GM23248 (cell line): ENCODE data around the gene MSH5. TPM values are rescaled to one million over a fixed set of nuclear protein-coding genes. Genes with fewer than 3 reads are reported as not detected.
A peak's percentile ranks its signal among the peaks of the same experiment; 100 is the strongest.

Source experiments
- DNase-seq: peaks from one replicate; pipeline ENCODE4 v3.0.0-alpha.2; 2015
- H2AFZ ChIP-seq: fragments of 200-600 bp; sonication (generic); 2 replicates; pipeline ENCODE4 v1.6.1; 2016; ENCODE audit warnings: antibody characterized with exemption
- H3F3A ChIP-seq: fragments of 200-600 bp; sonication (generic); 2 replicates; pipeline ENCODE4 v1.6.1; 2016; ENCODE audit warnings: mild to moderate bottlenecking, antibody characterized with exemption, mixed run types; ENCODE audit not compliant: insufficient read depth
- H3K27ac ChIP-seq: fragments of 200-600 bp; sonication (generic); 2 replicates; pipeline ENCODE4 v1.5.1; 2016; ENCODE audit warnings: mild to moderate bottlenecking
- H3K27me3 ChIP-seq: fragments of 200-600 bp; sonication (generic); replicated peaks from 2 replicates; pipeline ENCODE4 v1.6.1; 2016; ENCODE audit warnings: mild to moderate bottlenecking; ENCODE audit not compliant: insufficient read depth
- H3K36me3 ChIP-seq: fragments of 200-600 bp; sonication (generic); 2 replicates; pipeline ENCODE4 v1.6.1; 2016; ENCODE audit warnings: low read depth, mild to moderate bottlenecking
- H3K4me1 ChIP-seq: fragments of 200-600 bp; sonication (generic); 2 replicates; pipeline ENCODE4 v1.6.1; 2016; ENCODE audit warnings: mild to moderate bottlenecking; ENCODE audit not compliant: insufficient read depth
- H3K4me2 ChIP-seq: fragments of 200-600 bp; sonication (generic); one replicate; pipeline ENCODE4 v1.6.1; 2016; ENCODE audit warnings: mild to moderate bottlenecking; ENCODE audit not compliant: unreplicated experiment
- H3K4me3 ChIP-seq: fragments of 200-600 bp; sonication (generic); 2 replicates; pipeline ENCODE4 v1.5.1; 2016; ENCODE audit warnings: mild to moderate bottlenecking
- H3K79me2 ChIP-seq: fragments of 200-600 bp; sonication (generic); 2 replicates; pipeline ENCODE4 v1.6.1; 2016; ENCODE audit warnings: mild to moderate bottlenecking; ENCODE audit not compliant: insufficient read depth
- H3K9ac ChIP-seq: fragments of 200-600 bp; sonication (generic); 2 replicates; pipeline ENCODE4 v1.6.1; 2016; ENCODE audit warnings: mild to moderate bottlenecking
- H3K9me2 ChIP-seq: fragments of 200-600 bp; sonication (generic); 2 replicates; pipeline ENCODE4 v1.6.1; 2016; ENCODE audit warnings: mixed run types, mild to moderate bottlenecking, moderate library complexity; ENCODE audit not compliant: insufficient read depth
- H3K9me3 ChIP-seq: fragments of 200-600 bp; sonication (generic); one replicate; pipeline ENCODE4 v1.6.1; 2017; ENCODE audit warnings: low read depth
- H4K20me1 ChIP-seq: fragments of 200-600 bp; sonication (generic); 2 replicates; pipeline ENCODE4 v1.6.0; 2016; ENCODE audit not compliant: insufficient read depth
- EZH2 ChIP-seq: fragments of 200-600 bp; sonication (generic); IDR thresholded peaks from 2 replicates; pipeline ENCODE4 v1.6.1; 2018; ENCODE audit warnings: antibody characterized with exemption, mild to moderate bottlenecking; ENCODE audit not compliant: insufficient read depth, poor library complexity, severe bottlenecking
- EZH2phosphoT487 ChIP-seq: fragments of 200-600 bp; sonication (generic); IDR thresholded peaks from 2 replicates; pipeline ENCODE4 v1.6.1; 2018; ENCODE audit warnings: antibody characterized with exemption, moderate library complexity, mild to moderate bottlenecking, low read depth; ENCODE audit not compliant: insufficient read depth
- WGBS, 2 experiments: methylation state at CpG; one replicate each; pipeline ENCODE4 v1.1.6; 2015 to 2017; ENCODE audit warnings: low lambda C conversion rate in 2 of 2, low coverage in 1 of 2; ENCODE audit errors: missing lambda C conversion rate in 2 of 2; 5-methylcytosine and 5-hydroxymethylcytosine counted together
- in situ Hi-C: fragments of 300-500 bp; cut with MboI; formaldehyde crosslinking; loops from 2 replicates; pipeline ENCODE4 v1.15.0; 2020
- polyA plus RNA-seq: library from polyadenylated mRNA; unstranded; fragments of >200 nt; fragmentation: Nextera tagmentation; extraction: Ambion mirVana; gene quantifications from 2 replicates; pipeline ENCODE4 v1.2.1, GENCODE V29; 2016
- total RNA-seq: library from RNA; depleted of rRNA; stranded (reverse); fragments of >200 nt; shearing (Covaris generic); gene quantifications from 2 replicates; pipeline ENCODE4 v1.2.3, GENCODE V29; 2014; rRNA removed

The MSH5 gene
- total RNA-seq: 4.3 and 7.1 TPM in 2 replicates
- 2.0 and 2.9 TPM in 2 replicates for polyA plus RNA-seq

GRCh38 chr6:31739639-31740396 lies at the start of gene MSH5:
MSH5 (plus strand) TSS chr6:31740005; CDS start chr6:31740467, 462 bp downstream.
- peak; percentile 100 for DNase-seq
- Histone ChIP-seq H3K36me3 (no peaks in the 10 kb centered on the region), H3F3A (peaks cover 35% of the 10 kb centered on the region), H4K20me1 (no peaks in the 10 kb centered on the region), H3K9me3 (no peaks in the 10 kb centered on the region), H3K79me2 (peaks cover 28% of the 10 kb centered on the region), H3K27ac (peak within 1 kb of the TSS; percentile 59), H3K9me2 (no peaks in the 10 kb centered on the region), H3K4me1 (peaks cover 31% of the 10 kb centered on the region), H3K27me3 (no peaks in the 10 kb centered on the region), H2AFZ (peak within 1 kb of the TSS; percentile 90), H3K9ac (peak within 1 kb of the TSS; percentile 83), H3K4me3 (peak within 1 kb of the TSS; percentile 84), H3K4me2 (peak within 1 kb of the TSS; percentile 98)
- WGBS, 2 experiments: 1% methylated on average over 57 to 58 of the region's 58 CpGs
- in situ Hi-C loops: no loop called here
- TF ChIP-seq EZH2phosphoT487 (no peak), EZH2 (no peak)

- no peak overlapping the region for H3K9ac ChIP-seq
- H3K9me2 ChIP-seq: no peaks in the 10 kb centered on the region
- no peaks in the 10 kb centered on the region for H3K9me3 ChIP-seq
- H3F3A ChIP-seq: no peaks in the 10 kb centered on the region
- WGBS, 2 experiments: 75 to 85% methylated on average over 10 of the region's 10 CpGs
- H3K79me2 ChIP-seq: no peaks in the 10 kb centered on the region
- H2AFZ ChIP-seq: no peak overlapping the region
- TF ChIP-seq EZH2: no peak
- no peak for TF ChIP-seq EZH2phosphoT487
- in situ Hi-C loops: no loop called here
- no peaks in the 10 kb centered on the region for H3K27me3 ChIP-seq
- no peak overlapping the region for H3K4me3 ChIP-seq
- H4K20me1 ChIP-seq: no peaks in the 10 kb centered on the region
- H3K36me3 ChIP-seq: peaks cover 14% of the 10 kb centered on the region; the same call in 1 of the 2 replicates
- H3K27ac ChIP-seq: no peak overlapping the region
- DNase-seq: no peak
- no peaks in the 10 kb centered on the region for H3K4me1 ChIP-seq
- no peak overlapping the region for H3K4me2 ChIP-seq
Measured at GRCh38 chr6:31690231-31691077, 49.4 kb upstream of the MSH5 start.

GRCh38 chr6:31691078-31691463 lies 48.7 kb upstream of the MSH5 start:
- DNase-seq: no peak
- no peaks in the 10 kb centered on the region for H3K79me2 ChIP-seq
- H3K9ac ChIP-seq: no peak overlapping the region
- no peak for TF ChIP-seq EZH2phosphoT487
- TF ChIP-seq EZH2: no peak
- no peaks in the 10 kb centered on the region for H3K4me1 ChIP-seq
- H3K36me3 ChIP-seq: peaks cover 16% of the 10 kb centered on the region; the same call in 1 of the 2 replicates
- H3K9me3 ChIP-seq: no peaks in the 10 kb centered on the region
- 77 to 82% methylated on average over 6 of the region's 6 CpGs for WGBS, 2 experiments
- H3K27me3 ChIP-seq: no peaks in the 10 kb centered on the region
- no peak overlapping the region for H3K4me3 ChIP-seq
- H3K27ac ChIP-seq: no peak overlapping the region
- no peaks in the 10 kb centered on the region for H3K9me2 ChIP-seq
- in situ Hi-C loops: no loop called here
- no peaks in the 10 kb centered on the region for H3F3A ChIP-seq
- no peaks in the 10 kb centered on the region for H4K20me1 ChIP-seq
- no peak overlapping the region for H2AFZ ChIP-seq
- no peak overlapping the region for H3K4me2 ChIP-seq

- H3K36me3 ChIP-seq: peaks cover 16% of the 10 kb centered on the region; the same call in 1 of the 2 replicates
- H3K27me3 ChIP-seq: no peaks in the 10 kb centered on the region
- in situ Hi-C loops: no loop called here
- no peaks in the 10 kb centered on the region for H3K9me3 ChIP-seq
- H3K27ac ChIP-seq: no peak overlapping the region
- no peaks in the 10 kb centered on the region for H3K4me1 ChIP-seq
- H3K9ac ChIP-seq: no peak overlapping the region
- 91 to 96% methylated on average over 10 to 12 of the region's 12 CpGs for WGBS, 2 experiments
- H3K4me3 ChIP-seq: no peak overlapping the region
- H3F3A ChIP-seq: no peaks in the 10 kb centered on the region
- H3K9me2 ChIP-seq: no peaks in the 10 kb centered on the region
- no peak for TF ChIP-seq EZH2
- no peak for TF ChIP-seq EZH2phosphoT487
- H3K79me2 ChIP-seq: no peaks in the 10 kb centered on the region
- no peak for DNase-seq
- H4K20me1 ChIP-seq: no peaks in the 10 kb centered on the region
- H2AFZ ChIP-seq: no peak overlapping the region
- no peak overlapping the region for H3K4me2 ChIP-seq
Measured at GRCh38 chr6:31691564-31692108, 48.2 kb upstream of the MSH5 start.
